Ishikawa (cell line): ENCODE data around the gene CHD1.

Source experiments
- CREB1 ChIP-seq: IDR thresholded peaks from 2 replicates; pipeline ENCODE4 v1.6.1; 2012; ENCODE audit warnings: low read depth
- TCF12 ChIP-seq: IDR thresholded peaks from 2 replicates; pipeline ENCODE4 v1.6.1; 2012; ENCODE audit warnings: low read depth
- TF ChIP-seq, protein P1 (sequence below): IDR thresholded peaks from 2 replicates; pipeline ENCODE4 v1.6.1; 2012

DNA sequence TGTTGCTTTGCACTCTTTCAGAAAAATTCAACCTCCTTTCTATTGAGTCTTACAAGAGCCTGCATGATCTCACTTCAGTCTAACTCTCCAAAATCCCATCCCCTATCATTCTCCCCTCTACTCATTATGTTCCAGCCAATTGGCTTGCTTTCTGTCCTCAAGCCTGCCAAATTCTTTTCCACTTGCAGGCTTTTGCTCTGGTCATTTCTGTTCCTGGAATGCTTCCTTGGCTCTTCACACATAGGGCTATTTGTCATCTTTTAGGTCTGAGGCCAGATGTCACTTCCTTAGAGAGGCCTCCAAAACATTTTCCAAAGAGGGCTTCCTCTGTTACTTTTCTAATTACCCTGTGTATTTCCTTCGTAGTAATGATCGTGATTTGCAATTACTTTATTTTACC, 11.8 kb upstream of the CHD1 start:
- TF ChIP-seq, protein P1, sequence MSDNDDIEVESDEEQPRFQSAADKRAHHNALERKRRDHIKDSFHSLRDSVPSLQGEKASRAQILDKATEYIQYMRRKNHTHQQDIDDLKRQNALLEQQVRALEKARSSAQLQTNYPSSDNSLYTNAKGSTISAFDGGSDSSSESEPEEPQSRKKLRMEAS: no peak
- no peak for TF ChIP-seq CREB1
- no peak for TF ChIP-seq TCF12
